GM12891 (cell line): ENCODE results near the gene GGACT.

Source experiments
- PAX5 ChIP-seq: IDR thresholded peaks from 2 replicates; pipeline ENCODE4 v1.6.1; 2011; ENCODE audit warnings: low read length, moderate library complexity, mild to moderate bottlenecking; ENCODE audit not compliant: insufficient read depth, severe bottlenecking
- POLR2A ChIP-seq: IDR thresholded peaks from 2 replicates; pipeline ENCODE4 v1.6.1; 2011; ENCODE audit warnings: low read depth, low read length, control low read depth
- POLR2AphosphoS5 ChIP-seq: IDR thresholded peaks from 2 replicates; pipeline ENCODE4 v1.6.1; 2011; ENCODE audit warnings: low read depth, low read length, control low read depth
- POU2F2 ChIP-seq: IDR thresholded peaks from 2 replicates; pipeline ENCODE4 v1.6.1; 2011; ENCODE audit warnings: low read depth, mild to moderate bottlenecking, control low read depth, low read length, moderate library complexity
- SPI1 ChIP-seq: IDR thresholded peaks from 2 replicates; pipeline ENCODE4 v1.6.1; 2011; ENCODE audit warnings: low read depth, low read length, control low read depth
- TAF1 ChIP-seq: IDR thresholded peaks from 2 replicates; pipeline ENCODE4 v1.6.1; 2011; ENCODE audit warnings: low read depth, low read length, control low read depth

- TF ChIP-seq POLR2A (no peak), SPI1 (no peak), POLR2AphosphoS5 (no peak), POU2F2 (no peak), TAF1 (no peak), PAX5 (no peak)
These were observed 41.7 kb downstream of the GGACT start for GRCh38 chr13:100546713-100547405.
